Measurements from ENCODE around the gene PRR3.
"Not testable (repeated sequence)": the region's sequence is repeated elsewhere in the genome, so short reads cannot be mapped to it uniquely, and the experiment has no call there.

PRR3 gene

GRCh38 chr6:30556906-30557682 is at the start of gene PRR3:
Gene PRR3, plus strand, starts transcription at chr6:30557295. Its CDS starts 50 bp downstream, at chr6:30557345.
- peak; percentile 83 for DNase-seq

GRCh38 chr6:30507849-30508827 is 49.0 kb upstream of the PRR3 start:
- DNase-seq = no peak

- DNase-seq = no peak
These were observed 48.0 kb upstream of the PRR3 start for GRCh38 chr6:30508890-30509736.

- no peak for DNase-seq
These were observed 46.5 kb upstream of the PRR3 start for GRCh38 chr6:30510419-30511168.

- DNase-seq = no peak
These were observed 45.9 kb upstream of the PRR3 start for GRCh38 chr6:30511169-30511546.

- DNase-seq = no peak
These were observed 43.6 kb upstream of the PRR3 start for GRCh38 chr6:30513451-30513850.

GRCh38 chr6:30515106-30515505 is 42.0 kb upstream of the PRR3 start:
- no peak for DNase-seq

- peak; percentile 88 for DNase-seq
These were observed 40.9 kb upstream of the PRR3 start for GRCh38 chr6:30515944-30516753.

- DNase-seq = not testable (repeated sequence)
These were observed 40.4 kb upstream of the PRR3 start for GRCh38 chr6:30516754-30517076.

- not testable (repeated sequence) for DNase-seq
These were observed 39.2 kb upstream of the PRR3 start for GRCh38 chr6:30517767-30518504.

- DNase-seq = peak; percentile 39
These were observed 38.5 kb upstream of the PRR3 start for GRCh38 chr6:30518505-30519145.

GRCh38 chr6:30520522-30520921 is 36.6 kb upstream of the PRR3 start:
- DNase-seq = no peak

- DNase-seq = not testable (repeated sequence)
These were observed 36.0 kb upstream of the PRR3 start for GRCh38 chr6:30521082-30521481.

GRCh38 chr6:30521952-30522351 is 35.1 kb upstream of the PRR3 start:
- not testable (repeated sequence) for DNase-seq

- not testable (repeated sequence) for DNase-seq
These were observed 30.7 kb upstream of the PRR3 start for GRCh38 chr6:30526444-30526843.

GRCh38 chr6:30529349-30529875 is 27.7 kb upstream of the PRR3 start:
- not testable (repeated sequence) for DNase-seq

- no peak for DNase-seq
These were observed 27.1 kb upstream of the PRR3 start for GRCh38 chr6:30530014-30530413.

- DNase-seq = no peak
These were observed 23.4 kb upstream of the PRR3 start for GRCh38 chr6:30533460-30534294.

- DNase-seq = no peak
These were observed 19.2 kb upstream of the PRR3 start for GRCh38 chr6:30537931-30538330.
